Left colon (tissue), 2 donors: ENCODE data around the gene NCS1. TPM values are rescaled to one million over a fixed set of nuclear protein-coding genes. Genes with fewer than 3 reads are reported as not detected.

ENCODE experiments used
- ATAC-seq: fragments of 200-7000 bp; cut with Tn5 transposase; one replicate; pipeline ENCODE4 v1.9.1; 2020; ENCODE audit warnings: mild to moderate bottlenecking, moderate library complexity
- DNase-seq, 2 donors: peaks; one replicate each; pipeline ENCODE4 v3.0.0-alpha.2; 2020
- intact Hi-C, 2 donors: fragments of 100-400 bp; cut with DNase I in 1 of 2; cut with micrococcal nuclease in 1 of 2; formaldehyde crosslinking; loops; one replicate each; pipeline versions ENCODE4 v1.11.2 to v1.14.0; 2022; cut with DNase I, micrococcal nuclease
- total RNA-seq, 2 donors: library from RNA; stranded (reverse); fragmentation: NEBNext Ultra II Directional; extraction: Animal tissue kit (Norgen Biotek cat#: 25700); gene quantifications; one replicate each; pipeline ENCODE4 v1.2.1, GENCODE V29; 2021
- donor health status: DM: no; HTN: no; CAD: no.
- donor health status: DM: yes; HTN: yes; CAD: no.

The NCS1 gene
- total RNA-seq, 2 donors from 2014 or later, result 2.1 to 23.7 TPM

GRCh38 chr9:130144703-130145102, 27.5 kb upstream of the NCS1 start:
- ATAC-seq, result peak; percentile 67

GRCh38 chr9:130145658-130146057, 26.5 kb upstream of the NCS1 start:
- DNase-seq (no peak), ATAC-seq (no peak)
- intact Hi-C loops, result no loop called here

More at GRCh38 chr9:130144703-130145102, 27.5 kb upstream of the NCS1 start:
- peak; percentile 27 to 39 for DNase-seq
- intact Hi-C loops, result no loop called here

GRCh38 chr9:130147198-130147597, 25.0 kb upstream of the NCS1 start:
- intact Hi-C loops, result no loop called here
- ATAC-seq (no peak), DNase-seq (no peak)

GRCh38 chr9:130147910-130148309, 24.3 kb upstream of the NCS1 start:
- DNase-seq (no peak), ATAC-seq (no peak)
- intact Hi-C loops, result no loop called here

GRCh38 chr9:130149031-130149430, 23.2 kb upstream of the NCS1 start:
- DNase-seq (no peak), ATAC-seq (no peak)
- intact Hi-C loops, result no loop called here

- DNase-seq (no peak), ATAC-seq (no peak)
- intact Hi-C loops, result no loop called here
Measured at GRCh38 chr9:130149654-130150286, 22.4 kb upstream of the NCS1 start.

- ATAC-seq (no peak), DNase-seq (no peak)
- intact Hi-C loops, result no loop called here
Measured at GRCh38 chr9:130150779-130151382, 21.3 kb upstream of the NCS1 start.

- DNase-seq (no peak), ATAC-seq (no peak)
- intact Hi-C loops, result no loop called here
Measured at GRCh38 chr9:130154816-130155215, 17.4 kb upstream of the NCS1 start.

- no peak for DNase-seq
- intact Hi-C loops, result no loop called here
- no peak for ATAC-seq
Measured at GRCh38 chr9:130155647-130156046, 16.6 kb upstream of the NCS1 start.

- intact Hi-C loops, result no loop called here
- DNase-seq (no peak), ATAC-seq (peak; percentile 63)
Measured at GRCh38 chr9:130156672-130157071, 15.5 kb upstream of the NCS1 start.

- intact Hi-C loops, result no loop called here
- ATAC-seq (no peak), DNase-seq (no peak)
Measured at GRCh38 chr9:130157079-130157478, 15.1 kb upstream of the NCS1 start.

GRCh38 chr9:130158001-130158400, 14.2 kb upstream of the NCS1 start:
- ATAC-seq (no peak), DNase-seq (no peak)
- intact Hi-C loops, result no loop called here

GRCh38 chr9:130159057-130159456, 13.1 kb upstream of the NCS1 start:
- no peak for ATAC-seq
- intact Hi-C loops, result no loop called here
- no peak for DNase-seq

- ATAC-seq (no peak), DNase-seq (no peak)
- intact Hi-C loops, result no loop called here
Measured at GRCh38 chr9:130159915-130160670, 12.1 kb upstream of the NCS1 start.

- intact Hi-C loops, result no loop called here
- ATAC-seq (no peak), DNase-seq (no peak)
Measured at GRCh38 chr9:130160862-130161470, 11.2 kb upstream of the NCS1 start.

- ATAC-seq, result no peak
- DNase-seq, result no peak
- intact Hi-C loops, result no loop called here
Measured at GRCh38 chr9:130165579-130165978, 6.6 kb upstream of the NCS1 start.

GRCh38 chr9:130166399-130166798, 5.8 kb upstream of the NCS1 start:
- DNase-seq (no peak), ATAC-seq (no peak)
- intact Hi-C loops, result no loop called here

- ATAC-seq (no peak), DNase-seq (no peak)
- intact Hi-C loops, result no loop called here
Measured at GRCh38 chr9:130167927-130168326, 4.3 kb upstream of the NCS1 start.

GRCh38 chr9:130171226-130172148, 717 bp upstream of the NCS1 start:
- peak; percentile 6 for ATAC-seq
- intact Hi-C loops, result no loop called here
- no peak for DNase-seq
